K562 (cell line): ENCODE data around the gene ZMYM1.
"Not testable (repeated sequence)": the region's sequence is repeated elsewhere in the genome, so short reads cannot be mapped to it uniquely, and the experiment has no call there.

Experiments
- EZH2 ChIP-seq: IDR thresholded peaks from 2 replicates; pipeline ENCODE4 v1.6.1; 2012; ENCODE audit warnings: low read depth, mild to moderate bottlenecking, inconsistent platforms, low read length, borderline replicate concordance
- HDAC8 ChIP-seq: fragments of 450-650 bp; IDR thresholded peaks from 2 replicates; pipeline ENCODE4 v1.6.1; 2016; ENCODE audit warnings: mild to moderate bottlenecking, missing genetic modification characterization, moderate library complexity, missing compliant biosample characterization
- NFIC ChIP-seq: fragments of 450-650 bp; IDR thresholded peaks from 2 replicates; pipeline ENCODE4 v1.6.1; 2017; ENCODE audit warnings: mild to moderate bottlenecking, inconsistent platforms
- NFRKB ChIP-seq: fragments of 450-650 bp; IDR thresholded peaks from 2 replicates; pipeline ENCODE4 v1.6.1; 2016; ENCODE audit warnings: low read depth
- POLR2A ChIP-seq: fragments of 450-650 bp; conservative IDR thresholded peaks from 2 replicates; pipeline ENCODE4 v1.6.1; 2016
- TF ChIP-seq, protein P1 (sequence below), 3 experiments: IDR thresholded peaks in 2 of 3; conservative IDR thresholded peaks in 1 of 3; 2 replicates each; pipeline ENCODE4 v1.5.1; 2011 to 2012; ENCODE audit warnings: low read length in 3 of 3, mild to moderate bottlenecking in 3 of 3, control low read depth in 2 of 3, improper control_type of control experiment in 1 of 3, inconsistent platforms in 1 of 3, low read depth in 1 of 3, mixed read lengths in 1 of 3, moderate library complexity in 1 of 3; ENCODE audit not compliant: insufficient read depth in 2 of 3

GRCh38 chr1:35058321-35058720 lies 20.9 kb upstream of the ZMYM1 start:
- TF ChIP-seq HDAC8, NFRKB, EZH2, POLR2A, NFIC: not testable (repeated sequence)
- TF ChIP-seq, protein P1, sequence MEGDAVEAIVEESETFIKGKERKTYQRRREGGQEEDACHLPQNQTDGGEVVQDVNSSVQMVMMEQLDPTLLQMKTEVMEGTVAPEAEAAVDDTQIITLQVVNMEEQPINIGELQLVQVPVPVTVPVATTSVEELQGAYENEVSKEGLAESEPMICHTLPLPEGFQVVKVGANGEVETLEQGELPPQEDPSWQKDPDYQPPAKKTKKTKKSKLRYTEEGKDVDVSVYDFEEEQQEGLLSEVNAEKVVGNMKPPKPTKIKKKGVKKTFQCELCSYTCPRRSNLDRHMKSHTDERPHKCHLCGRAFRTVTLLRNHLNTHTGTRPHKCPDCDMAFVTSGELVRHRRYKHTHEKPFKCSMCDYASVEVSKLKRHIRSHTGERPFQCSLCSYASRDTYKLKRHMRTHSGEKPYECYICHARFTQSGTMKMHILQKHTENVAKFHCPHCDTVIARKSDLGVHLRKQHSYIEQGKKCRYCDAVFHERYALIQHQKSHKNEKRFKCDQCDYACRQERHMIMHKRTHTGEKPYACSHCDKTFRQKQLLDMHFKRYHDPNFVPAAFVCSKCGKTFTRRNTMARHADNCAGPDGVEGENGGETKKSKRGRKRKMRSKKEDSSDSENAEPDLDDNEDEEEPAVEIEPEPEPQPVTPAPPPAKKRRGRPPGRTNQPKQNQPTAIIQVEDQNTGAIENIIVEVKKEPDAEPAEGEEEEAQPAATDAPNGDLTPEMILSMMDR (IDR thresholded peaks at IDR 0.05 in 2 of 3, conservative IDR thresholded peaks at IDR 0.05 in 1 of 3; ENCODE audit: insufficient read depth in 2 of 3, low read depth in 1 of 3, low read length in 3 of 3) = not testable (repeated sequence)
